ENCODE data around the gene TMEM69.
"Not testable (repeated sequence)": the region's sequence is repeated elsewhere in the genome, so short reads cannot be mapped to it uniquely, and the experiment has no call there.

Gene TMEM69

DNA sequence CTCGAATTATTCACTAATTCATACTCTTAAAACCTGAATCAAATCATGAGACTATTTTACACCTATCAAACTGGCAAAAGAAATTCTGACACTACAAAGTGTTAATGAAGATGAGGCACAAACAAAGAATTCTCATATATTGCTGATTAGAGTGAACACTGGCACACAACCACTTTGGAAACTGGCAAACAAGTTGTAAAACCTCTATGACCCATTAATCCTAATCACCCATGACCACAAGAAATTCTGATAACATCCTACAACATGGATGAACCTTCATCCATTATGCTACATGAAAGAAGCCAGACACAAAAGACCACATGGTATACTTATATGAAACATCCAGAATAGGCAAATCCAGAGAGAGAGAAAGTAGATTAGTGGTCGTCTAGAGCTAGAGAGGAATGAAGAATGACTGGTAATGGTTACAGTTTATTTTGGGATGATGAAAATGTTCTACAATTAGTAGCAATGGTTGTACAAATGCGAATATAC lies 10.2 kb upstream of the TMEM69 start:
- no peak for DNase-seq (ENCODE audit: low spot score)

DNA sequence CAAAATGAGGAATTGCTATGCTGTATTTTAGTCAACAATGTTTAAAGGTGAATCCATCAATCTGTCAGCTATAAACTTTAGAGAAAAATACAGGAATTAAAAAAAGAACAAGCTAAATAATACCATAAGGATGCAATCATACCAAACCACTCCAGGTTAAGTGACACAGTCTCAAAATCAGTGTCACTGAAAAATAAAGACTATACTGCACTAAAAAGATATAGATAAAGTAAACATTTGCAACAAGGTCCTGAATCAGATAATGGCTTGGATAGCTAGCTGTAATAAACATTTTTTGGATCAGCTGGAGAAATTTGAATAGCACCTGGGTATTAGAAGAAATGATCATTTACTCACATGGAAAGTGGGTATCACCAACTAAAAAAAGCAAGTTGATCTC lies 9.5 kb upstream of the TMEM69 start:
- no peak for DNase-seq (ENCODE audit: low spot score)

DNA sequence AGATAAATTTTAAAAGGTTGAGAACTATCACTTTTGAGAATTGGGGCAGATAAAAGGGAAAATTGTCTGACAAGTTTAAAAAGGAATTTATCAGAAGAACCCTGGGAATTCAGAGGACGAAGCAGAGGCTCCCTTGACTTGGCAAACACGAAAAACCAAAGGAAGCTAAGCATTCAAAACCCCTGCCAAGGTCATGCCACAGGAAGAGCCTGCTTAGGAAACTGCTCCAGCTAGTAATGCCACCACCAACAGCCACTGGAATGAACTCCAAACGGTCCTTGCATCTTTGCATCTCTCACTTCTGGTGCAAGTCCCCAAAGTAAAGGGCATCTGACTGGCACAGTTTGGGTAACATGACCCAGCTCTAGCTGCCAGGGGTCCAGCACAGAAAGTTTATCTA lies 8.9 kb upstream of the TMEM69 start:
- DNase-seq (ENCODE audit: low spot score) = no peak

DNA sequence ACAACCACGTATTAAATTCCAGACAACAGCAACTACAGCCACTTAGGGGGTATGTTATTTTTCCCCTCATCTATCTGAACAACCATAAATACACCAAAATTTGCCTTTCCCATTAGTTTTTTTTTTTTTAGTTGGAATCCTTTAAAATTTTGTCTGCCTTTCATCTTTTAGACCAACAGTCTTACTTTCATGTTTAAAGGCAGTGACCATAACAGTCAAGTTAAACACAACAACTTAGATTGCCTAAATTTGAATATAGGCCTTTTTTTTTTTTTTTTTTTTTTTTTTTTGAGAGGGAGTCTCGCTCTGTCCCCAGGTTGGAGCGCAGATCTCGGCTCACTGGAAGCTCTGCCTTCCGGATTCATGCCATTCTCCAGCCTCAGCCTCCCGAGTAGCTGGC lies 5.0 kb upstream of the TMEM69 start:
- DNase-seq (ENCODE audit: low spot score) = no peak

DNA sequence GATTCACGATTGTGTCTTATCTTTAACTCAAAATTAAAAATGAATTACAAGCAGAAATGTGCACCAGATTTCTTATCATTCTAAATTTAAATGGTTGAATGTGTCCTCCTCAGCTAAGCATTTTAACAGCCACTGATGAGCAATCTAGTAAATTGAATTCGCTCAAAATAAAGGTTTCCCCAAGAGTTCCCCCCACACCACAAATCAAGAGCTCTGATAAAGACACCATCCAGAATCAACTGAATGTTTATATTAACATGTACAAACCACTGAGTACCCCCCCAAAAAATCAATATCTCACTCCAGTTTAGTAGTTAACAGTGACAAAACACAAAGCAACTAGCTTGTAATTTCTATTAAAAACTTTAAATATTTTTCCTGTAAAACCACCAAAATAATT lies 3.6 kb upstream of the TMEM69 start:
- DNase-seq (ENCODE audit: low spot score) = no peak

DNA sequence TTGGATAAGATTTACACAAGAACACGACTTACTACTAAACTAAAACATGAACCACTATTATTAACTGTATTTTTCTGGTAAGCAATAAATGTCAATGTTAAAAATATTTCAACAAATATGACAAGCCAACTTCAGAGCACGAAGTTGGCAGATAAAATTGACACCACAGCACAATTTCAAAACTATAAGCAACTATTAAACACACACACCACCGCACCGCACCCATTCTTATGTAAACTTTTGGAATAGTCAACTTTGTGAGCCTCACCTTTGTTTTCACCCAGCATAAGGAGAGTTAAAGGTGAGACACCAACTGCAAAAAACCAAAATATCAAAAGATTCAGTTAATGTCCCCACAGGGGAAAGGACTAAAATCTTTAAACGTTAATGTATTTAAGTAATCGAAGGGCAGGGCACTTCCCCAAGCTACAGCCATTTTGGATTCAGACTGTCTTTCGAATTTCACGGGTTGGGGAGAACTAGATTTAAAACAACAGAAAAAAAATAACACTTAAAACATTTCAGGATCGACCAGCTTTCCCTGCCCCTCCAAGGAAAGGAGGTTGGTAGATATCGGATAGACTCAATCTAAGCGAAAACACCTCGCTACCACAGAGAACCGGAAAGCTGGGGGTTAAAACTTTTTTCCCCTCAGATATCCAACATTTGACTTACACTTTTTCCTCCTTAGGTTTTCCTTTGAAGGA lies 2.5 kb upstream of the TMEM69 start:
- peak; percentile 24 for DNase-seq (ENCODE audit: low spot score)

DNA sequence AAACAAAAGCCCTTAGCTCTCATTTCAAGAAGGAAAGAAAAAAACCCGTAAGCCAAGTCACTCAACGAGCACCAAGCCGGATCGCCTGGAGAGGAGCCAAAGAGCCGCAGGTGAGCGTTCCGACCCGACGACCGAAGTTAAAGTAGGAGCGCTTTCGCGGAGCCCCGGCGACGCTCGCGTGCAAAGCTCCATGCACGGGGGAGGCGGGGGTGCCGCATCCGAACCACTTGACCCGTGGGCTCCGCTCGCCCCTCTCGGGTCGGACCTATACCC lies 2.0 kb upstream of the TMEM69 start:
- peak; percentile 28 for DNase-seq (ENCODE audit: low spot score)

DNA sequence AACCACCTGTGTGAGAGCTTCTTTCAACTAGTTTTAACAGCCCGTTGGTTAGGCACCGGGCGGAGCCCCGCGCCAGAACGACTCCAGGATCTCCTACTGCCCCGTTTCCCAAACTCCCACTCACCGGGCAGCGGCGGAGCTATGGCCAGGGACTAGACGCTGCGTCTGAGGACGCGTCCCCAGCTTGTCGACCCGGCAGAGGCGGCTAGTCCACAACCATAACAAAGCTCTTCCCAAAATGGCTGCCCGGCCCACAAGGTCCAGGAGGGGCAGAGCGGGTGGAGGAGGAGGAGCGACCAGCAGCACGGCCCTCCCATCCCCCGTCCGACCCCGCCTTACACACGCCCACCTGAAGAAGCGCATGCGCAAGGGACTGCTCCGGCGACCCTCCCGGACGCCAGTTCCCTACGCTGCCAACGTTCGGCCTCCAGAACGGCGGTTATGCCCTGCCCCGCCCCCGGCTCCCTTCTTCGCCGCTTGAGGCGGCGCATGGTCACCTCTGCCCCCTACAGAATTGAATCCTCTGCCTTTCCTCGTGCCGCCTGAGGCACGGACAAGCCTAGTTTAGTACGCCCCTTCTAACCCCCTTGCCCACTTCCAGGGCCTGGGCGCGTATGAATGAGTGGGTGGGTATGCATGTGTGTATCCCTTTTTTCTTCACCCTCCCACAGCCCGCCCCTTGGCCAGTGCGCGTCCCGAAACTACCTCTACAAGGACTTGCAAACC lies 1.5 kb upstream of the TMEM69 start, which contains the start of gene GPBP1L1:
Gene GPBP1L1 (minus strand): TSS at position 246 of the 726 bp plus-strand sequence. CDS start 27,446 bp downstream, outside the sequence.
- DNase-seq (ENCODE audit: low spot score) = peak; percentile 98

DNA sequence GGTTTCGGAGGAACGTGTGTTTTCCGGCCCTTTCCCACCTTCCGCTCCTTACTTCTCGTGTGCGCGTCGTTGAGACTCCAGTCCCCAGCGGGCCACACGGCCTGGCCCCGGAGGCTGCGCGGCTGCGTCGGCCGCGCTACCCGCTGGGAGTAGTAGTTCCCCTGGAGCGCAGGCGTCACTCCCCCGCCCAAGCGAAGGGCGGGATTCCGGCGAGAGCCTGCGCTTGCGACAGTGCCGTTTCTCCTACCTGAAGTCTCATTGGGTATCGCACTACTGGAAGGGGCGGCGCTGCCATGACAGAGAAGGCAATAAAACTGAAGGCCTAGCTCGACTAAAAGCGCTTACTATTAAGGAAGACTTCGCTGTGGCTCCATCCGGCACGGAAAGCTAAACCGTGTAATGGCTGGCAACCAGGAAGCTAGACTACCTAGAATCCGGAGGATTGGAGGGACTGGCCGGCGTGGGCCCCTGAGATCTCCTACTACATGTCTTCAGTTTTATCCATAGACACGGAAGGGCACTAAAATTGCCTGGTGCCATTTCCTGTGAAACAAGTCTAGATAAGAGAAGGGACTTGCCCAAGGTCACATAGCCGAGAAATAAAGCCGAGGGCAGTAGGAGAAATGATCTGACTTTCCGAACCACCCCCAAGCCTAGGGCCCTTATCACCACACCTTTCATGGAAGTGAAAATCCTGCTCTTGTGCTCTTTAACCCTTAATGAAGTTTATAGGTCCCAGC lies 797 bp upstream of the TMEM69 start:
- peak; percentile 96 for DNase-seq (ENCODE audit: low spot score)

DNA sequence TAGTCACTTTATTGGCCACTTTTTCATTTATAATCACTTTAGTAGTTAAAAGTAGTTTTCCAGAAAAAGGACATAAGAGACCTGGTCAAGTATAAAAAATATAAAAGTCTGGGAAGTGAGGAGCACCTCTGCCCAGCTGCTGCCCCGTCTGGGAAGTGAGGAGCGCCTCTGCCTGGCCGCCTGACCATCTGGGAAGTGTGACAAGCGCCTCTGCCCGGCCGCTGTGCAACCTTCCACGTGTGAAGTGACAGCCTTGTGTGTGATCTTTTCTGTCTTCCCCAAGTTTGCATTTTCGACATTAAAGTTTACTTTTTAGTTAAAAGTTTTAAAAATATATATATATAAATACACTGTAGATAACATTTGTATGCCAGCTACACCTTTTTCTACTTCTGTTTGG lies 5.8 kb downstream of the TMEM69 start:
- not testable (repeated sequence) for DNase-seq (ENCODE audit: low spot score)

DNA sequence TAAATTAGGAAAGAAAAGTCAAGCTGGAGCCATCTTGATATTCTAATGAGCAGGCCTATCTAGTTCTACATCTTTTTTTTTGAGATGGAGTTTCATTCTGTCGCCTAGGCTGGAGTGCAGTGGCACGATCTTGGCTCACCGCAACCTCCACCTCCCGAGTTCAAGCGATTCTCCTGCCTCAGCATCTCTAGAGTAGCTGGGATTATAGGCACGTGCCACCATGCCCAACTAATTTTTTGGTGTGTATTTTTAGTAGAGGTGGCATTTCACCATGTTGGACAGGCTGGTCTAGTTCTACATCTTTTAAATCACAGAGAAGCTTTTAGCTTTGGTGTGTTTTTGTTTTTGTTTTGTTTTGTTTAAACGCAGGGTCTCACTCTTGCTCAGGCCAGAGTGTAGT lies 6.8 kb downstream of the TMEM69 start:
- no peak for DNase-seq (ENCODE audit: low spot score)

DNA sequence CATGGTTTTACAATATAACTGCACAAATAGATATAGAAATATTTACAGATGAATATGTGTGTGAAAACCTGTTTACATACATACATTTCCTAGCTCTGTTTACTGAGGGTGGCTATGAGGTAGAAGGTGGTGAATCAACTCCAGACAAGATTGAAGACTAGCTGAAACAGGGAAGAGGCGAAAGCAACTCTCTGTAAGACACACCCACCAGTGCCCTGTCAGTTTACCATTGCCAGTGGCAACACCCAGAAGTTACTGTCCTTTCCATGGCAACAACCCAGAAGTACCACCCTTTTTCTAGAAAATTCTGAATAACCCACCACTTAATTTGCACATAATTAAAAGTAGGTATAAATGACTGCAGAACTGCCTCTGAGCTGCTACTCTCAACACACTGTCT lies 16.7 kb downstream of the TMEM69 start:
- no peak for DNase-seq (ENCODE audit: low spot score)

DNA sequence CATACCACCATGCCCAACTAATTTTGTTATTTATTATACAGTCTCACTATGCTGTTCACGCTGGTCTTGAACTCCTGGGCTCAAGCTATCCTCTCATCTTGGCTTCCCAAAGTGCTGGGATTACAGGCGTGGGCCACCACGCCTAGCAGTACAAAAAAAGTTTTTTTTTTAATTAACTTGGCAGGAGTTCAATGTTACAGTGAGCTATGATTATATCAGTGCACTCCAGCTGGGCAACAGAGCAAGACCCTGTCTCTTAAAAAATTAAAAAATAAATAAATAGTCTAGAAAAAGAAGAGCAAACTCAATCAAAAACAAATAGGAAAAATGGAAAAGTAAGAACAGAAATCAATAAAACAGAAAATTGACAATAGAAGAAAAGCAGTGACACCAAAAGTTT lies 25.7 kb downstream of the TMEM69 start:
- DNase-seq (ENCODE audit: low spot score) = no peak

DNA sequence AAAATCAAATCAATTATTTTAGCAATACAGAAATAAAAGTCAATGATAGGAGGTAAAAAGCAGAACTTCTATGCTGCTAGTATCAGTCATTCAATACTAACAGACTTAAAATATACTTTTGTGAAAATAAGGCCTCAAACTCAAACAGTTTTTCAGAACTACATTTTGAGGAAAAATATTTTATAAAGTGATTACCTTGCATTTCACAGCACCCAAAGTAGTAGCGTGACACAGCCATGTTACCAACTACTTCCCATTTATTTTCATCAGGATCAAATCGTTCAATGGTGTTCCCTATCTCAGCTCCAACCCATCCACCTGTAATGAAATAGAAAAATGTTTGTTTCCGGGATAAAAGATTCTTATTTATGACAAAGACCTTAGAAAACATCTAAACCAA lies 28.7 kb downstream of the TMEM69 start:
- no peak for DNase-seq (ENCODE audit: low spot score)

DNA sequence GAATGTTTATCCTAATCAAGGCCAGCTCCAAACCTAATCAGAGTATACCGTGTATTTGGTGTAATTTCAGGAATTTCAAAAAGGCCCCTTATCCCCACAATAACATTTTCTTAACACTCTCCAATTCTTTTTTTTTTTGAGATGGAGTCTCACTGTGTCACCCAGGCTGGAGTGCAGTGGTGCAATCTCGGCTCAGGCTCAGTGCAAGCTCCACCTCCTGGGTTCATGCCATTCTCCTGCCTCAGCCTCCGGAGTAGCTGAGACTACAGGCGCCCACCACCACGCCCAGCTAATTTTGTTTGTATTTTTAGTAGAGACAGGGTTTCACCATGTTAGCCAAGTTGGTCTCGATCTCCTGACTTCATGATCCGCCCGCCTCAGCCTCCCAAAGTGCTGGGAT lies 29.4 kb downstream of the TMEM69 start:
- not testable (repeated sequence) for DNase-seq (ENCODE audit: low spot score)

DNA sequence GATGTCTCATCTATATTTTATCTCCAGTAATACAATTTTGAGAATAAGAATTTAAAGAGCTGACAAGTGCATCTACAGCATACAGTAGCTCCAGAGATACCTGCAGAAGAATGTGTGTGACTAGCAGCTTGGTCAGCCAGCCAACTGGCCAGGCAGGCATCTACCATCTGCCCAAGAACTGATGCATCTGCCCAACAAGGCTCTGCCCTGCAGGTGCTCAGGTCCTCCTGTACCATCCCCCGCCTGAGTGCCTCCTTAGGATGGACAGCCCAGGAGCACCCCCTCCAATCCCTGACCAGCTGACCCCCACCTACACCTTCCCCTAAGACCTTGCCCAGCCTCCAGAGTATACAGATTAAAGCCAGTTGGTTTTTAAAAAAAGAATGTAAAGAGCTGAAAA lies 30.3 kb downstream of the TMEM69 start:
- no peak for DNase-seq (ENCODE audit: low spot score)

DNA sequence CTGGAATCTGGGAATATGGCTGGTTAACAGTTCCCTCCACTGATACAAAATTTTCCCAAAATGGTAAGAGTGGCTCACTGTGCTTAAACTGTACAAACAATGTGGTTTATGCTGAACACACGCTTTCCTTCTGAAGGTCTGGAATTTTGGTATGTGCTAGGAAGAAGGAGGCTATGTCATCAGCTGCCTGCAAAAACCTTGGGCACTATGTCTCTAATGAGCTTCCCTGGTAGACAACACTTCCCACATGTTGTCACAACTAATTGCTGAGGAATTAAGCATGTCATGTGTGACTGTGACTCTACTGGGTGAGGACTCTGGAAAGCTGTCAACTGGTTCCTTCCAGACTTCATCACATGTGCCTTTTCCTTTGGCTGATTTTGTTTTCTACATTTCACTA lies 33.2 kb downstream of the TMEM69 start:
- DNase-seq (ENCODE audit: low spot score) = peak; percentile 36

DNA sequence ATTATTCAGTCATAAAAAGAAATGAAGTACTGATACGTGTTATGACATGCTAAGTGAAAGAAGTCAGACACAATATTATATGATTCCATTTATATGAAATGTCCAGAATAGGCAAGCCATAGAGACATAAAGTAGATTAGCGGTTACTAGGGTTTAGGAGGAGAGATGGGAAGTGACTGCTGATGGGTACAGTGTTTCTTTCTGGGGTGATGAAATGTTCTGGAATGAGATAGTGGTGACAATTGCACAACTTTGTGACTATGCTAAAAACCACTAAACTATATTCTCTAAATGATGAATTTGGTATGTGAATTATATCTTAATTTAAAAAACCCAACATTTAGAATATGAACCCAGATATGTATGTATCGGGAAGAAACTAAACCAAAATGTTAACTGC lies 34.8 kb downstream of the TMEM69 start:
- no peak for DNase-seq (ENCODE audit: low spot score)

DNA sequence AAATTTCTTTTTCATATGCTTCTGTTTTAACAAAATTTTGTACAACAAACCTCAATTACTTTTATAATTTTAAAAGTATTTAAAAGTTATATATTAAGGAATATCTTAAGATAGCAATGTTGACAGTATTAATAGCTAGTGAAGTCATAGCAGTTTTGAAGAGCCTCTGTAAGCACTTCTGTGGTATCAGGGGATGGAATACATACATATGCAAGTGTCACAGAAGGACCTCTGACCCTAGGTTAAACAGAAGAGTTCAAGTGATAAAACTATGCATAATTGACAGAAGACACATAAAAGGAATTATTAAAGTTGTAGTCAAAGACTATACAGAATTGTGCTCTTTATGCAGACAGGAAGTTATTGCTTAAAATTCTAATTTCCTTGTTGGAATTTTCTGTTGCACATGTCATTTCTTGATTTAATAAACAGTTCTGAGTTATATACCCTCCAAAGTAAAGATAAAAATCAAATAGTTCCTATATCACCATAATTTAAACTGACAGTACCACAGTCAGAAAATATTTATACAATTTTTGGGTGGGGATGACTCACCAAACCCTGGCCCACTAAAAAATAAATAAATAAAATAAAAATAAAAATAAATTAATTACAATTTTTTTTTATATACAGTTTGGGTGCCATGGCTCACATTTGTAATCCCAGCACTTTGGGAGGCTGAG lies 35.4 kb downstream of the TMEM69 start:
- DNase-seq (ENCODE audit: low spot score) = no peak

DNA sequence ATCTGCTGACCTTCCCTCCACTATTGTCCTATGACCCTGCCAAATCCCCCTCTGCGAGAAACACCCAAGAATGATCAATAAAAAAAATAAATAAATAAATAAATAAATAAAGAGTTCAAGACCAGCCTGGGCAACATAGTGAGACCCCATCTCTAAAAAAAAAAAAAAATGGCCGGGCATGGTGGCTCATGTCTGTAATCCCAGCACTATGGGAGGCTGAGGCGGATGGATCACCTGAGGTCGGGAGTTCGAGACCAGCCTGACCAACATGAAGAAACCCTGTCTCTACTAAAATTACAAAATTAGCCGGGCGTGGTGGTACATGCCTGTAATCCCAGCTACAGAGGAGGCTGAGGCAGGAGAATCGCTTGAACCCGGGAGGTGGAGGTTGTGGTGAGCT lies 38.0 kb downstream of the TMEM69 start:
- DNase-seq (ENCODE audit: low spot score) = not testable (repeated sequence)

DNA sequence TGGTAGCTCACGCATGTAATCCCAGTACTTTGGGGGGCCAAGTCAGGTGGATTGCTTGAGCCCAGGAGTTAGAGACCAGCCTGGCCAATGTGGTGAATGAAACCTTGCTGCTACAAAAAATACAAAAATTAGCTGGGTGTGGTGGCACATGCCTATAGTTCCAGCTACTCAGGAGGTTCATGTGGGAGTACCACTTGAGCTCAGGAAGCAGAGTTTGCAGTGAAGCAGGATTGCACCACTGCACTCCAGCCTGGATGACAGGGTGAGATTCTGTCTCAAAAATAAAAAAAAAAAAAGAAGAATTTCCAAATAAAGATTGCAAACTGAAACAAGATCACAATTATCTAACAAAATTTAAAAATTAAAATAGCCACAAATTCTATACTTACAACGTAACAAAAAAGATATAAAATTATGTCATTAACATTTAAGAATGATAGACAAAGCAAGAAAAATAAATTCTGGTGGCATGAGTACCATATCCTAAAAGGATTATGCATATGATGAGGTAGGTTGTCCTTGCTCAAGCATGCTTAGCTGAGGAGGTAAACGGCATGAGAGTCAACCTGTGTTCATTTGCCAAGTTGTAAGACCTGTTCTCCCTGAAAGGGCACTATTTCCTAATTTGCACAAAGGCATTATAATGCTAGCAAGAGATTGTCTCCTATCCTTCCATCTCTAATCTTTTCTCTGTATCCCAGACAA lies 42.2 kb downstream of the TMEM69 start:
- no peak for DNase-seq (ENCODE audit: low spot score)

DNA sequence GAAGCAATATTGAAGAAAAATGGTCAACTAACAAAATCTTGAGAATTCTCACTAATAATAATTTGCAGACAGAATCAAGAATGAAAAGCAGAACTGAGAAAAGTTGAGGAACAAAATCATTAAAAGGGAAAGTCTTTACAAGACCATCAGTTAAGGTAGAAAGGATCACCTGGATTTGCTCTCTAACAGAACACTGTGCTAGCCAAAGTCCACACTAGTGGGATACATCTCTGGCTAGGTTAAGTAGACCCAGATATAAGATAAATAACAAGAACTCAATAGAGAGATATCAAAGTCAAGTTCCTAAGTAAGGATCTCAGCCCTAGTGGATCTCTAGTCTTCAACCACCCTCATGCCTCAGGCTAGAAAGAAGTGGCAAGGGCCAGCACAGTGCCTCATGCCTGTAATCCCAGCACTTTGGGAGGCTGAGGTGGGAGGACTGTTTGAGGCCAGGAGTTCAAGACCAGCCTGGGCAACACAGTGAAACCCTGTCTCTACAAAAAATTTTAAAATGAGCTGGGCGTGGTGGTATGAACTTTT lies 42.9 kb downstream of the TMEM69 start:
- DNase-seq (ENCODE audit: low spot score) = no peak

All from hepatic stellate cell (primary cell).